Stimulated activated naive CD8-positive, alpha-beta T cell treated with anti-CD3 and anti-CD28 coated beads, Interleukin-15, Interleukin-2, amounts not matched to agents 100 U/mL and 50 U/mL, for 24 hours (primary cell): ENCODE results near the gene MRGPRE.
"Not testable (repeated sequence)": the region's sequence is repeated elsewhere in the genome, so short reads cannot be mapped to it uniquely, and the experiment has no call there.

Experiments
- ATAC-seq: fragments of 150-1000 bp; cut with Tn5 transposase; one replicate; pipeline ENCODE4 v1.10.0; 2021
- DNase-seq: peaks from one replicate; pipeline ENCODE4 v3.0.0; 2021

Gene MRGPRE, protein sequence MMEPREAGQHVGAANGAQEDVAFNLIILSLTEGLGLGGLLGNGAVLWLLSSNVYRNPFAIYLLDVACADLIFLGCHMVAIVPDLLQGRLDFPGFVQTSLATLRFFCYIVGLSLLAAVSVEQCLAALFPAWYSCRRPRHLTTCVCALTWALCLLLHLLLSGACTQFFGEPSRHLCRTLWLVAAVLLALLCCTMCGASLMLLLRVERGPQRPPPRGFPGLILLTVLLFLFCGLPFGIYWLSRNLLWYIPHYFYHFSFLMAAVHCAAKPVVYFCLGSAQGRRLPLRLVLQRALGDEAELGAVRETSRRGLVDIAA

GRCh38 chr11:3231851-3232744 lies at the start of gene MRGPRE:
Gene MRGPRE, minus strand, starts transcription at chr11:3232417. Its CDS starts 3,618 bp downstream, at chr11:3228799.
- no peak for ATAC-seq
- DNase-seq = no peak

GRCh38 chr11:3281146-3281545 lies 48.9 kb upstream of the MRGPRE start:
- ATAC-seq = not testable (repeated sequence)

GRCh38 chr11:3280662-3281061 lies 48.4 kb upstream of the MRGPRE start:
- DNase-seq, ATAC-seq: not testable (repeated sequence)

More at GRCh38 chr11:3281146-3281545, 48.9 kb upstream of the MRGPRE start:
- not testable (repeated sequence) for DNase-seq

DNA sequence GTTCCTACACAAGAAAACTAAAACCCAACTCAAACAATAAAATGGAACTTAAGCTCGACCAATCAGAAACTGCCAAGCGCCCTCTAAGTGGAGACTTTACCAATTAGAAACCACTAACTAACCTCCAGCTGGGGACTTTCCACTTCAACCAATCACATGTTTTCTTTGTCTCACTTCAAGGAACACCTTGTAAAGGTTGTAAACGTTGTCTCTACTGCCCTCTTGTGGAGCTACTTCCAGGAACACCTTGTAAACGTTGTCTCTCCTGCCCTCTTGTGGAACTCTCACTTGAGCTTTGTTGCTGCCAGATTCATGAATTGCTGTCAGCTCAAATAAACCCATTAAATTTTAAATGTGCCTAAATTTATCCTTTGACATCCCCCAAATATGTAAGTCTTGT lies 46.7 kb upstream of the MRGPRE start:
- ATAC-seq, DNase-seq: not testable (repeated sequence)

DNA sequence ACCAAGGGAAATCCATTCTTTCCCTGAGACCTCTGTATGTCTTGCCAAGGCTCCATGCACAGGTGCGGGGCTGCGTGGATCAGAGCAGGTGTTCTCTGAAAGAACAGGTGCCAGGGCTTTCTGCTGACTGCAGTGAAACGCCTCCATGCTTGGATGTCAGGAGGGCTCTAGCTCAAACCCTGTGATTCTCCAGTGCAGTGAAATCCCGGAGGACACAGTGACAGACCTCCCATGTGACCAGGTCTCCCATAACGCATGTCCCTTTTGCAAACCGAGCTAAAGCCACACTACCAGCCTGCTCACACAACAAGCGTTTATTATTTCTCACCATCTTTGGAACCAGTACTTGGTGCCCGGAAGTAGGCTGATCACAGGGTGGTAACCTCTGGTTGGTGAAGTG lies 41.4 kb upstream of the MRGPRE start:
- not testable (repeated sequence) for DNase-seq, ATAC-seq

- DNase-seq, ATAC-seq: not testable (repeated sequence)
Observed at GRCh38 chr11:3262548-3262947, 30.3 kb upstream of the MRGPRE start.

GRCh38 chr11:3261831-3262230 lies 29.6 kb upstream of the MRGPRE start:
- ATAC-seq, DNase-seq: not testable (repeated sequence)

GRCh38 chr11:3257509-3257908 lies 25.3 kb upstream of the MRGPRE start:
- ATAC-seq, DNase-seq: not testable (repeated sequence)

DNA sequence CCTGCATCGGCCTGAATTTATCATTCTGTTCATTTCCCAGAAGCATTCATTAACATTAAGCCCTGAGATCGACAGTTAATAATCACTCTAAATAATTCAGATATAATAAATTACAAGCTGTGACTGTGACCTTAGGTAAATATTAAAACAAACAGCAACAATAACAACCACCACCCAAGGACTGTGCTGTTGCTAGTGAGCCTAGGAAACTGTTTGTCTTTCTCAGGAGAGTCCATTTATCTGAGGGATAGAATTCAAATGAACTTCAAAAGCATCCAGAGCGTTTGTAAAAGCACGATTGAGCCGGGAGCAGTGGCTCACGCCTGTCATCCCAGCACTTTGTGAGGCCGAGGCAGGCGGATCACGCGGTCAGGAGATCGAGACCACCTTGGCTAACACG lies 23.0 kb upstream of the MRGPRE start:
- not testable (repeated sequence) for DNase-seq, ATAC-seq

DNA sequence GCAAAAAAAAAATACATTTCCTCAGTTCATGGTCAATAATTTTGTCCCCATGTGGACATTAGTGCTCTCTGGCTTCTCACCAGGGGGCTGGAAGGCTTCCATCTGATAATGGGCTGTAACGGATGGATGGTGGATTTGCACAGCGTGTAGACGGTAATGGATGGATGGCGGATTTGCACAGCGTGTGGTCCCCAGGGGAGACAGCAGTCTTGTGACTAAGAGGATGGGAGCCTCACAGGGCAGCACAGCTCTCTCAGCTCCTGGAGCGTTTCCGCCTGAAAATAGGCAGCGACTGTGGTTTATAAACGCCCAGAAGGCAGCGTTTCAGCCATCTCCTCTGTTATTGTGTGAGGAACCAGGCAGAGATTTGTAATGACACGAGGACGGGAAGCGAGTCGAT lies 22.6 kb upstream of the MRGPRE start:
- DNase-seq, ATAC-seq: not testable (repeated sequence)

GRCh38 chr11:3245071-3245470 lies 12.9 kb upstream of the MRGPRE start:
- no peak for ATAC-seq
- DNase-seq = no peak

DNA sequence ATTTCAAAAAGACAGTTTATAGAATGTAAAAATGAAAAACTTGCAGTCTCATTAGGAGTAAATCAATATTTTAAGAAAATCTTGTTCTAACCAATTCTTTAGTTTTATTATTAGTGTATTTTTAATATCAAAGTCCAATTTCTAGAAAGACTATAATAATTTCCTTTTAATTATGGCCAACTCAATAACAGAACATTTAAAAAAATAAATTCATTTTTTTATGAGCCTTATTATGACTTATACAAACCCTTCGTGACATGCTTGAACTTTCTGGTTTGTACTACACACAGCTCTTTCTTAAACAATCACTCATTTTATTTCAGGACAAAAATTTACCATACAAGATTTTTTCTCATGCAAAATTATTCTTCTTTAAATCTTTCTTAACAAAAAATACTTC lies 11.7 kb upstream of the MRGPRE start:
- no peak for DNase-seq
- no peak for ATAC-seq

DNA sequence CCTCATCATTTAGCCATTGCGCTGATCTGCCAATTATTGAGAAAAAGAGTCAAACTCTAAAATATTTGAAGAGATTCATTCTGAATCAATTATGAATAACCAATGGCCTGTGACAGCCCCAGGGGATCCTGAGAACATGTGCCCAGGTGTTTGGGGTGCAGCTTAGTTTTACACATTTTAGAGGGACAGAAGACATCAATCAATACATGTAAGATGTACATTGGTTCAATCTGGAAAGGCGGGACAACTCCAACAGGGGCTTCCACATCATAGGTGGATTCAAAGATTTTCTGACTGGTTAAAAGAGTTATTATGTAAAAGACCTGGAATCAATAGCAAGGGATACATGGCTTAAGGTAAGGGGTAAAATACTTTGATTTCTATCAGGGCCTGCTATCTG lies 4.9 kb upstream of the MRGPRE start:
- DNase-seq (no peak), ATAC-seq (no peak)

DNA sequence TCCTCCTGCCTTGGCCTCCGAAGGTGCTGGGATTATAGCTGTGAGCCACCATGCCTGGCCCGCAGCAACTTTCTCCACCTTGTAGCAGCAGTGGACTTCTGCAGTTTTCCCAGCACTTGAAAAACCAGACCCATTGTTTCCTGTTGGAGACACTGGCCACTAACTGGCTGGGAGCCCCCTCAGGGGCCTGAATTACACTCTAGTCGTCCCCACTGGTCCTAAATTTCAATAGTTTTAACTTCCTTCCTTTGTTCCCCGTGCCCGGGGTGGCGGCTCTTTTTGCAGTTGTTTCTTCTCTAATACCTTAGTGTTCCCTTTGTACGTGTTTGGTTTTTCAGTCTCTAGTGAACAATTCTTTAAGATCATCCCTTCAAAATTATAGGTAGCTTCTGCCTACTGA lies 2.6 kb upstream of the MRGPRE start:
- DNase-seq (no peak), ATAC-seq (no peak)

- ATAC-seq = no peak
- DNase-seq = no peak
Observed at GRCh38 chr11:3232956-3233355, 739 bp upstream of the MRGPRE start.

DNA sequence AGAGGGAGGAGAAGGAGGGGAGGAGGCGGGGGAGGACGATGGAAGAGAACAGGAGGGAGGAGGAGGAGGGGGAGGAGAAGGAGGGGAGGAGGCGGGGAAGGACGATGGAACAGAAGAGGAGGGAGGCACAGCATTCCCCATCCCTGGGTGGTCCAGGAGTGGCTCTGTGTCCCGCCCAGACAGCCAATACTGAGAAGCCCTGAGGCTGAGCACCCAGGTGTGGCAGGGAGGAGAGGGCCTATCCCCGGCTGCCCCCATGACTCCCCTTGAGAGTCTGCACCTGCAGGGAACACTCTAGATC lies 717 bp downstream of the MRGPRE start:
- ATAC-seq = no peak
- DNase-seq = no peak

DNA sequence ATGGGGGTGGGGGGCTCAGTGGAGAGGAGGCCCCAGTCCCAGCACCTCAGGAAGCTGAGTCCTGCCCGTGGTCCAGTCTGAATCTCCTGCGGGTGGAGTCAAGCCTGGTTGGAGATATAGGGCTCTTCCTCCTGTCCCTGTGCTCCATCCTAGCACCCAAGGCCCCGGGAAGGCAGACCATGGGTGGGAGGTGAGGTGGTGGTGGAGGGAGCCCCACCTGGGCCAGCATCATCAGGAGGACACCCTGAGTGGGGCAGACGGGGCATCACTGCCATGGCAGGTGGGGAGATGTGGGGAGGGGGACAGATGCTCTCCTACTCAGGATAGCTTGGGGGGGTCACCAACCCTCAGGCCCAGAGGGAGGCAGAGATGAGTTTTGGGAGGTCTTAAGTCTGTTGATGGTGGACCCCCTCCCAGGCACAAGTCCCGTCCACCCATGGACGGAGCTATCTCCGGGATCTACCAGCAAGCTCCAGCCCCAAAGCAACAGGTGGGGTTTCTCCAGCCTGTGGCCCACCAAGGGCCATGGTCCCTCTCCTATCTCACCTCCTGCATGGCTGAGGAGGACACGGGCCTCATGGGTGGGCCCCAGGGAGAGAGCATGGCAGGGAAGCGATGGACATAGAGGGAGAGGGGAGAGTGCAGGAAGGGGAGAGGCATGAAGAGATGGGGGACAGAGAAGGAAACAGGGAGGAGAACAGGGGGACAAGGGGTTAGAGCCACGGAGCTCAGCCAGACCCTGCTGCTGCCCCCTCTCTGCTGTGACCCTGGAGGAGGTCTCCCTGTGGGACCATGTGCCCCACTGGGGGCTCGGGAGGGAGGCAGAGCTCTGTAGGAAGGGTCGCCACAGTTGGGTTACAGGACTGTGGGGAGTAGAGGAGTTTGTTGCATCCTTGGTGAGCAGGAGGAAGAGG lies 1.3 kb downstream of the MRGPRE start:
- no peak for ATAC-seq

DNA sequence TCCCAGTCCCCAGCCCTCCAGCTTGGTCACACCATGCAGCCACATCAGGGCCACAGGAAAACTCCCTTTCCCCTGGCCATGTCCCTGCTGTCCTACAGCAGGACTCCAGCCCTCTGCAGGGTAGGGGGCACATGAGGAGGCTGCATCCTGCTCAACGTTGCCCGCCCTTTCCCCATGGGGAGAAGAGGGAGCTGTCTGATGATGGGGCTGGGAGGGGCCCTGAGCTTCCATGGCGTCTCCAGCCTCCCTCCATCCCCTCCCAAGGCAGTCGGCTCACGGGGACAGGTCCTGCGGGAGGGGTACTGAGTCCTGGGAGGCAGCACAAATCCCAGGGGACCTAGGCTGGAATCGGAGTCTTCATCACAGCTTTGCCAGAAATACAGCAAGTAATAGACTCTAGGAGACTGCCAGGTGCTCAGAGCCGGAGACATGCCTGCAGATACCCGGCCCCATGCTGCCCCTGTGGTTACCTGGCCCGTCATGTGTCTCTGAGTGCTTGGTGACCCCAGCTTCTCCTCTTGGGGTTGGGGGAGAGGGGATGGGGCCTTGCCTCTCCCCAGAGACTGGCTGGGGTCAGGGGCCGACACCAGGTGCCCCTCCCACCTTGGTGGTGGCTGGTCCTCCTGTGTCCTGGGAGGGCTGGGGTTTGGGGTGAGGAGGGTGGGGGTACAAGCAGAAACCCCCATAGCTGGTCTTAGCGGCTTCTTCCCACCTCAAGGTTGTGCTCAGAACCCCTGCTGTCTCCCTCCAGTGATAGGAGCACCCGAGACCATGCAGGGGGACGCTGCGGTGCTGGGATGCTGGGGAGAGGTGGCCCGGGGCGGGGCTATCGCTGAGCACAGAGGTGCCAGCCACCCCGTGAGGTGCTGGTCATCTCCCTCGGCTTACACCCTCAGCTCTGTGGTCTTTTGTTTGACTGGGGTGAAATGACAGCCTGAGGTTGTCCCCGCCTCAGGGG lies 2.3 kb downstream of the MRGPRE start:
- no peak for ATAC-seq

More for the DNA sequence above, 1.3 kb downstream of the MRGPRE start:
- no peak for DNase-seq

GRCh38 chr11:3228445-3228829 lies 3.8 kb downstream of the MRGPRE start:
- DNase-seq (no peak), ATAC-seq (no peak)

More for the DNA sequence above, 2.3 kb downstream of the MRGPRE start:
- no peak for DNase-seq

- ATAC-seq (no peak), DNase-seq (no peak)
Observed at GRCh38 chr11:3227568-3228444, 4.4 kb downstream of the MRGPRE start.
